GM23338 (cell line): ENCODE measurements around the gene TATDN3. TPM values are rescaled to one million over a fixed set of nuclear protein-coding genes. Genes with fewer than 3 reads are reported as not detected.

Source experiments
- ATAC-seq: fragments of 200-7000 bp; cut with Tn5 transposase; 3 replicates; pipeline ENCODE4 v1.9.1; 2020
- DNase-seq: peaks from one replicate; pipeline ENCODE4 v3.0.0-alpha.2; 2015; ENCODE audit warnings: low spot score
- H2AFZ ChIP-seq: fragments of 200-600 bp; sonication (generic); 2 replicates; pipeline ENCODE4 v1.8.0; 2016; ENCODE audit warnings: antibody characterized with exemption, mild to moderate bottlenecking, moderate library complexity
- H3F3A ChIP-seq: fragments of 200-600 bp; sonication (generic); replicated peaks from 2 replicates; pipeline ENCODE4 v1.8.0; 2017; ENCODE audit warnings: antibody characterized with exemption, mixed run types, low read depth
- H3K27ac ChIP-seq: fragments of 200-600 bp; sonication (generic); 2 replicates; pipeline ENCODE4 v1.6.1; 2016; ENCODE audit warnings: low read depth
- H3K27me3 ChIP-seq: fragments of 200-600 bp; sonication (generic); 2 replicates; pipeline ENCODE4 v1.8.0; 2016; ENCODE audit warnings: mild to moderate bottlenecking, mixed run types, moderate library complexity; ENCODE audit not compliant: insufficient read depth
- H3K36me3 ChIP-seq: fragments of 200-600 bp; sonication (generic); 2 replicates; pipeline ENCODE4 v1.8.0; 2016; ENCODE audit warnings: mild to moderate bottlenecking; ENCODE audit not compliant: insufficient read depth
- H3K4me1 ChIP-seq: fragments of 200-600 bp; sonication (generic); 2 replicates; pipeline ENCODE4 v1.8.0; 2016; ENCODE audit warnings: mild to moderate bottlenecking, moderate library complexity; ENCODE audit not compliant: insufficient read depth
- H3K4me2 ChIP-seq: fragments of 200-600 bp; sonication (generic); 2 replicates; pipeline ENCODE4 v1.7.1; 2017; ENCODE audit warnings: mixed run types
- H3K4me3 ChIP-seq: fragments of 200-600 bp; sonication (generic); 2 replicates; pipeline ENCODE4 v1.6.1; 2016; ENCODE audit warnings: mixed run types
- H3K79me2 ChIP-seq: fragments of 200-600 bp; sonication (generic); replicated peaks from 2 replicates; pipeline ENCODE4 v1.8.0; 2017; ENCODE audit warnings: mild to moderate bottlenecking; ENCODE audit not compliant: insufficient read depth
- H3K9me2 ChIP-seq: fragments of 200-600 bp; sonication (generic); 2 replicates; pipeline ENCODE4 v1.8.0; 2017; ENCODE audit not compliant: insufficient read depth
- H4K20me1 ChIP-seq: fragments of 200-600 bp; sonication (generic); replicated peaks from 2 replicates; pipeline ENCODE4 v1.8.0; 2017; ENCODE audit warnings: mild to moderate bottlenecking; ENCODE audit not compliant: insufficient read depth
- H3K27ac Mint-ChIP-seq: 2 replicates; pipeline ENCODE4 v1.8.0; 2020; ENCODE audit warnings: inconsistent platforms, mild to moderate bottlenecking, moderate library complexity, mixed read lengths
- H3K27me3 Mint-ChIP-seq: 3 replicates; pipeline ENCODE4 v1.8.0; 2022; ENCODE audit warnings: low read depth, mild to moderate bottlenecking, moderate library complexity, mixed read lengths, inconsistent platforms; ENCODE audit not compliant: insufficient read depth, poor library complexity
- H3K36me3 Mint-ChIP-seq: 3 replicates; pipeline ENCODE4 v1.8.0; 2021; ENCODE audit warnings: low read depth, mild to moderate bottlenecking, inconsistent platforms, moderate library complexity, mixed read lengths
- H3K4me1 Mint-ChIP-seq: 3 replicates; pipeline ENCODE4 v1.8.0; 2020; ENCODE audit warnings: mild to moderate bottlenecking, inconsistent platforms, mixed read lengths
- H3K4me3 Mint-ChIP-seq: 3 replicates; pipeline ENCODE4 v1.8.0; 2021; ENCODE audit warnings: moderate library complexity, mild to moderate bottlenecking, inconsistent platforms, mixed read lengths
- H3K9me3 Mint-ChIP-seq: 3 replicates; pipeline ENCODE4 v1.8.0; 2020; ENCODE audit warnings: moderate library complexity, mild to moderate bottlenecking, inconsistent platforms, mixed read lengths
- EZH2 ChIP-seq: fragments of 200-600 bp; sonication (generic); IDR thresholded peaks from one replicate; pipeline ENCODE4 v1.8.0; 2017; ENCODE audit warnings: antibody characterized with exemption, mild to moderate bottlenecking, low read depth; ENCODE audit not compliant: unreplicated experiment
- EZH2phosphoT487 ChIP-seq: fragments of 200-600 bp; sonication (generic); IDR thresholded peaks from one replicate; pipeline ENCODE4 v1.8.1; 2018; ENCODE audit warnings: antibody characterized with exemption; ENCODE audit not compliant: unreplicated experiment
- JUNB ChIP-seq: IDR thresholded peaks from one replicate; pipeline ENCODE4 v1.6.1; 2016; ENCODE audit warnings: antibody characterized with exemption; ENCODE audit not compliant: unreplicated experiment
- POLR2AphosphoS5 ChIP-seq: IDR thresholded peaks from 2 replicates; pipeline ENCODE4 v1.6.1; 2016; ENCODE audit warnings: antibody characterized with exemption, low read depth
- STAT1 ChIP-seq: IDR thresholded peaks from one replicate; pipeline ENCODE4 v1.6.1; 2016; ENCODE audit warnings: antibody characterized with exemption; ENCODE audit not compliant: unreplicated experiment
- ZNF331 ChIP-seq: fragments of 250-450 bp; sonication (Bioruptor Pico); IDR thresholded peaks from 2 replicates; pipeline ENCODE4 v1.5.0; 2020; ENCODE audit warnings: low read depth, mild to moderate bottlenecking, moderate library complexity
- polyA plus RNA-seq: library from polyadenylated mRNA; unstranded; fragments of >200 nt; fragmentation: Nextera tagmentation; extraction: Ambion mirVana; gene quantifications from 2 replicates; pipeline ENCODE4 v1.2.1, GENCODE V29; 2016
- total RNA-seq: library from RNA; depleted of rRNA; stranded (reverse); fragments of >200 nt; shearing (Covaris generic); gene quantifications from 2 replicates; pipeline ENCODE4 v1.2.3, GENCODE V29; 2014
- TF ChIP-seq, protein P1 (sequence below): IDR thresholded peaks from one replicate; pipeline ENCODE4 v1.6.1; 2018; ENCODE audit warnings: antibody characterized with exemption; ENCODE audit not compliant: unreplicated experiment
- TF ChIP-seq, protein P2 (sequence below): IDR thresholded peaks from 2 replicates; pipeline ENCODE4 v1.6.1; 2016; ENCODE audit warnings: antibody characterized with exemption
- TF ChIP-seq, protein P3 (sequence below), 2 experiments: fragments of 200-600 bp in 1 of 2; sonication (generic) in 1 of 2; conservative IDR thresholded peaks; 2 replicates each; pipeline versions ENCODE4 v1.5.1 to v1.6.1; 2016 to 2017; ENCODE audit warnings: antibody characterized with exemption in 2 of 2, low read depth in 2 of 2, mild to moderate bottlenecking in 2 of 2, moderate library complexity in 1 of 2

The TATDN3 gene
- total and polyA plus RNA-seq, 2 experiments from 2014 or later: 10.9 to 24.2 TPM

DNA sequence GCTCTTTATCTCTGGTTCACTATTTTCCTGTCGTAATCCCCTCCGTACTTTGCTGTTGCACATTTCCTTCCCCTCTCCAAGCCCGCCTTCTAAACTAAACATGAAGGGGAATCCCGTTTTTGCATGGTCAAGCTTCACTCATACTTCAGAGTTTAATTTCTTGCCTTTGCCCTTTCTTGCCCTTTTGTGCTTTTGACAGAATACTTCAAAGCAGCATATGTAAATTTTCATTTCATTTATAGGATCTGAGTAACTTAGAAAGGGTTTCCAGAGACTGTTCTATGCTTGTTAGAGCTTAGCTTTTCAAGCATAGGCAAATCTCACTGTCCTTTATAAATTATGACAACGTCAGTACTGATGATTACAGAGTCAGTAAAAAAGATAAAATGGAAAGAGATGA is 28.0 kb downstream of the TATDN3 start (continued):
- TF ChIP-seq, protein P1, sequence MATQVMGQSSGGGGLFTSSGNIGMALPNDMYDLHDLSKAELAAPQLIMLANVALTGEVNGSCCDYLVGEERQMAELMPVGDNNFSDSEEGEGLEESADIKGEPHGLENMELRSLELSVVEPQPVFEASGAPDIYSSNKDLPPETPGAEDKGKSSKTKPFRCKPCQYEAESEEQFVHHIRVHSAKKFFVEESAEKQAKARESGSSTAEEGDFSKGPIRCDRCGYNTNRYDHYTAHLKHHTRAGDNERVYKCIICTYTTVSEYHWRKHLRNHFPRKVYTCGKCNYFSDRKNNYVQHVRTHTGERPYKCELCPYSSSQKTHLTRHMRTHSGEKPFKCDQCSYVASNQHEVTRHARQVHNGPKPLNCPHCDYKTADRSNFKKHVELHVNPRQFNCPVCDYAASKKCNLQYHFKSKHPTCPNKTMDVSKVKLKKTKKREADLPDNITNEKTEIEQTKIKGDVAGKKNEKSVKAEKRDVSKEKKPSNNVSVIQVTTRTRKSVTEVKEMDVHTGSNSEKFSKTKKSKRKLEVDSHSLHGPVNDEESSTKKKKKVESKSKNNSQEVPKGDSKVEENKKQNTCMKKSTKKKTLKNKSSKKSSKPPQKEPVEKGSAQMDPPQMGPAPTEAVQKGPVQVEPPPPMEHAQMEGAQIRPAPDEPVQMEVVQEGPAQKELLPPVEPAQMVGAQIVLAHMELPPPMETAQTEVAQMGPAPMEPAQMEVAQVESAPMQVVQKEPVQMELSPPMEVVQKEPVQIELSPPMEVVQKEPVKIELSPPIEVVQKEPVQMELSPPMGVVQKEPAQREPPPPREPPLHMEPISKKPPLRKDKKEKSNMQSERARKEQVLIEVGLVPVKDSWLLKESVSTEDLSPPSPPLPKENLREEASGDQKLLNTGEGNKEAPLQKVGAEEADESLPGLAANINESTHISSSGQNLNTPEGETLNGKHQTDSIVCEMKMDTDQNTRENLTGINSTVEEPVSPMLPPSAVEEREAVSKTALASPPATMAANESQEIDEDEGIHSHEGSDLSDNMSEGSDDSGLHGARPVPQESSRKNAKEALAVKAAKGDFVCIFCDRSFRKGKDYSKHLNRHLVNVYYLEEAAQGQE: no peak
- TF ChIP-seq JUNB: no peak

DNA sequence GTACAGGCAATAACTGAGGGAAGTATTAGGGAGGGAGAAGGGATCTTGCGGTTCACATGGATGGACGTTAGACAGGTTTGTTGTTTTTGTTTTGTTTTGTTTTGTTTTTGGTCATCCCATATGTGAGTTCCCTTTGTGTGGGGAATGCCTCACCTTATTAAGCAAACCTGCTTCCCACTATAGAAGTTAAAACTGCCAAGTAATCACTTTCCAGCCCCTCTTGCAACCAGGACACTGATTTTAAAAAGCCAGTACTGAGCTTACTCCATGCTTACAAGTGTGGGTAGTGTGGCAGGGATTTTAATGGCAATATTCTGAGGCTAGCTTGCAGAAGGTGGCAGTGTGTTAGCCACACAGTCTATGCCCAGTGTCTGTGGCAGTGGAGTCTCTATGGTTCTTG is 29.3 kb downstream of the TATDN3 start:
- Histone ChIP-seq H3K36me3 (peaks cover 9% of the 10 kb centered on the region; the same call in 1 of the 2 replicates), H3K4me3 (no peak overlapping the region), H3K9me2 (no peaks in the 10 kb centered on the region), H3K79me2 (no peaks in the 10 kb centered on the region), H3K4me2 (no peak overlapping the region), H3F3A (no peaks in the 10 kb centered on the region), H3K27me3 (no peaks in the 10 kb centered on the region), H3K27ac (no peak overlapping the region), H2AFZ (no peak overlapping the region), H4K20me1 (no peaks in the 10 kb centered on the region), H3K4me1 (peaks cover 6% of the 10 kb centered on the region; the same call in 1 of the 2 replicates)
- H3K4me1 Mint-ChIP-seq: peaks cover 4% of the 10 kb centered on the region; the same call in 2 of the 3 replicates
- H3K27ac Mint-ChIP-seq: no peak overlapping the region
- peaks cover 20% of the 10 kb centered on the region for H3K36me3 Mint-ChIP-seq
- peaks cover 23% of the 10 kb centered on the region for H3K9me3 Mint-ChIP-seq
- TF ChIP-seq, protein P1: no peak
- TF ChIP-seq ZNF331 (no peak), STAT1 (no peak), POLR2AphosphoS5 (no peak), JUNB (no peak), EZH2 (no peak), EZH2phosphoT487 (no peak)
- TF ChIP-seq, protein P2, sequence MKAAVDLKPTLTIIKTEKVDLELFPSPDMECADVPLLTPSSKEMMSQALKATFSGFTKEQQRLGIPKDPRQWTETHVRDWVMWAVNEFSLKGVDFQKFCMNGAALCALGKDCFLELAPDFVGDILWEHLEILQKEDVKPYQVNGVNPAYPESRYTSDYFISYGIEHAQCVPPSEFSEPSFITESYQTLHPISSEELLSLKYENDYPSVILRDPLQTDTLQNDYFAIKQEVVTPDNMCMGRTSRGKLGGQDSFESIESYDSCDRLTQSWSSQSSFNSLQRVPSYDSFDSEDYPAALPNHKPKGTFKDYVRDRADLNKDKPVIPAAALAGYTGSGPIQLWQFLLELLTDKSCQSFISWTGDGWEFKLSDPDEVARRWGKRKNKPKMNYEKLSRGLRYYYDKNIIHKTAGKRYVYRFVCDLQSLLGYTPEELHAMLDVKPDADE: no peak
- TF ChIP-seq, protein P3, sequence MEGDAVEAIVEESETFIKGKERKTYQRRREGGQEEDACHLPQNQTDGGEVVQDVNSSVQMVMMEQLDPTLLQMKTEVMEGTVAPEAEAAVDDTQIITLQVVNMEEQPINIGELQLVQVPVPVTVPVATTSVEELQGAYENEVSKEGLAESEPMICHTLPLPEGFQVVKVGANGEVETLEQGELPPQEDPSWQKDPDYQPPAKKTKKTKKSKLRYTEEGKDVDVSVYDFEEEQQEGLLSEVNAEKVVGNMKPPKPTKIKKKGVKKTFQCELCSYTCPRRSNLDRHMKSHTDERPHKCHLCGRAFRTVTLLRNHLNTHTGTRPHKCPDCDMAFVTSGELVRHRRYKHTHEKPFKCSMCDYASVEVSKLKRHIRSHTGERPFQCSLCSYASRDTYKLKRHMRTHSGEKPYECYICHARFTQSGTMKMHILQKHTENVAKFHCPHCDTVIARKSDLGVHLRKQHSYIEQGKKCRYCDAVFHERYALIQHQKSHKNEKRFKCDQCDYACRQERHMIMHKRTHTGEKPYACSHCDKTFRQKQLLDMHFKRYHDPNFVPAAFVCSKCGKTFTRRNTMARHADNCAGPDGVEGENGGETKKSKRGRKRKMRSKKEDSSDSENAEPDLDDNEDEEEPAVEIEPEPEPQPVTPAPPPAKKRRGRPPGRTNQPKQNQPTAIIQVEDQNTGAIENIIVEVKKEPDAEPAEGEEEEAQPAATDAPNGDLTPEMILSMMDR (conservative IDR thresholded peaks at IDR 0.05; ENCODE audit: low read depth in 2 of 2): no peak
- no peaks in the 10 kb centered on the region for H3K27me3 Mint-ChIP-seq
- DNase-seq: no peak
- H3K4me3 Mint-ChIP-seq: no peak overlapping the region
- no peak for ATAC-seq
